Measurements from ENCODE around the gene IRX5. TPM values are rescaled to one million over a fixed set of nuclear protein-coding genes. Genes with fewer than 3 reads are reported as not detected.

The IRX5 gene
- total and polyA plus RNA-seq, 4 donors = 2.1 to 9.5 (median 4.3) TPM

DNA sequence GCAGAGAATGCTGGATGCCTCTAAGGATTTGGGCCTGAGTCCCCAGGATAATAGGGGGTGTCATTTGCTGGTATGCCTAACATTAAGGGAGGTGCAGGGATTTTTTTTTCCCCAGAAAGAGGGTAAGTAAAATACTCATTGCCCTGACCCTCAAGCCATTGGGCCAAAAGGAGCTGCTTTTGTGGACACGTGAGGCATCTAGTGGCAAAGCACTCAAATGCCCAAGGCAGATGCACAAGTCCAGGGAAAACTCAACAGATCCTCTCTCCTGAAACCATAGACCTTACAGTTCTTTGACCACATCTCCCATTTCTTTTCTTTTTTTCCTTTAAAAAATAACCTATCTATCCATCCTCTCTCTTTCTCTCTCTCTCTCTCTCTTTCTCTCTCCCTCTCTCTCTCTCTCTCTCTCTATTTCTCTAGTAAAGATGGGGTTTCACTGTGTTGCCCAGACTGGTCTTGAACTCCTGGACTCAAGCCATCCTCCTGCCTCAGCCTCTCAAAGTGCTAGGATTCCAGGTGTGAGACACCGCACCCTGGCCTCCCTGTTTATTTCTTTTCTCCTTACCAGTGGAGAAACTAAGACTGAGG is 11.8 kb downstream of the IRX5 start:
- WGBS (ENCODE audit: insufficient coverage) = 88% methylated on average over 1 of the region's 2 CpGs
- Histone ChIP-seq H3K27me3 (ENCODE audit: control insufficient read depth, insufficient read depth, low read length) (peaks cover 52% of the 10 kb centered on the region), H3K36me3 (ENCODE audit: control insufficient read depth, insufficient read depth, low read length) (peaks cover 16% of the 10 kb centered on the region), H3K9me3 (ENCODE audit: control insufficient read depth, insufficient read depth, low read length) (no peaks in the 10 kb centered on the region), H3K4me1 (ENCODE audit: control insufficient read depth, insufficient read depth, low read length) (peaks cover 26% of the 10 kb centered on the region), H3K4me3 (ENCODE audit: low read depth, low read length) (no peak overlapping the region), H3K27ac (ENCODE audit: low read depth, low read length) (no peak overlapping the region)
- no peak for DNase-seq (ENCODE audit: low read depth in 4 of 6, low spot score in 6 of 6)

DNA sequence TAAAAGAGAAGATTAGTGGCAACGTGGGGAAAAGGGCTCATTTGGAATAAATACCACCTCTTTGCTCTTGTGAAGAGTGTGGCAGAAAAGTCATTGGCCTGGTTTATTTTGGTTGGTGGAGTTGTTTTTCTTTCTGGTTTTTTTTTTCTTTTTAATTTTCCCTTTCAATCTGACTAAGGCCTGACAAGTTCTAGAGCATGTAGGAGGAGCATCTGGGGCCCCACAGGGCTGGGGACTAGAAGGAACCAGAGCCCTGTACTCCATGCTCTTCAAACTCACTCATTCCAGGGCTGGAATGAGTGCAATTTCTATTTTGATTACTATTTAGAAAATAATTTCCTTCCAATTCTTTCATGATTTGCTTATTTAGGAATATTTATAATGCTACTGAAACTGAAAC is 13.3 kb downstream of the IRX5 start:
- H3K36me3 ChIP-seq (ENCODE audit: control insufficient read depth, insufficient read depth, low read length) = peaks cover 9% of the 10 kb centered on the region

DNA sequence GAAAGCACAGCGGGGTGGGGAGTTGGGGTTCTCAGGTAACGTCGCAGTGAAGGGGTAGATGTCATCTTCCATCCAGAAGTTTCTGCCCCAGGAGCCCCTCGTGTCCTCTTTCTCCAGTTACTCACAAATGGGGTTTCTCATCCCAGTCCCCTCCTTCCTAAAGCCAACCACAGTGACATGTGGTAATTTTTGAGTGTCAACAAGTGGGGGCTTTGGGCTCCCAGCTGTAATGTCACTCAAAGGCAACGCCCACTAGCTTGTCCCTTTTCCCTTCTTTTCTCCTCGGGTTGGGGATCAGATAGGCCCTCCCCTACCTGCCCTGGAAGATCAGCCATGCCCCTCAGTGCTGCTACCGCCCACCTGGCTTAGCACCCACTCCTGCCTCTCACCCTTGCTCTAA is 14.4 kb downstream of the IRX5 start:
- Histone ChIP-seq H3K27ac (ENCODE audit: low read depth, low read length) (no peak overlapping the region), H3K4me3 (ENCODE audit: low read depth, low read length) (no peak overlapping the region), H3K4me1 (ENCODE audit: control insufficient read depth, insufficient read depth, low read length) (peaks cover 2% of the 10 kb centered on the region), H3K9me3 (ENCODE audit: control insufficient read depth, insufficient read depth, low read length) (no peaks in the 10 kb centered on the region), H3K27me3 (ENCODE audit: control insufficient read depth, insufficient read depth, low read length) (peaks cover 26% of the 10 kb centered on the region), H3K36me3 (ENCODE audit: control insufficient read depth, insufficient read depth, low read length) (peaks cover 2% of the 10 kb centered on the region)
- 73% methylated on average over 3 of the region's 7 CpGs for WGBS (ENCODE audit: insufficient coverage)
- no peak for DNase-seq (ENCODE audit: low read depth in 4 of 6, low spot score in 6 of 6)

More for the DNA sequence above, 13.3 kb downstream of the IRX5 start:
- peaks cover 37% of the 10 kb centered on the region for H3K27me3 ChIP-seq (ENCODE audit: control insufficient read depth, insufficient read depth, low read length)
- DNase-seq (ENCODE audit: low read depth in 4 of 6, low spot score in 6 of 6) = no peak
- H3K9me3 ChIP-seq (ENCODE audit: control insufficient read depth, insufficient read depth, low read length) = no peaks in the 10 kb centered on the region
- WGBS (ENCODE audit: insufficient coverage) = no CpG with 5 or more reads among the region's 1 CpG
- peaks cover 11% of the 10 kb centered on the region for H3K4me1 ChIP-seq (ENCODE audit: control insufficient read depth, insufficient read depth, low read length)
- H3K27ac ChIP-seq (ENCODE audit: low read depth, low read length) = no peak overlapping the region
- H3K4me3 ChIP-seq (ENCODE audit: low read depth, low read length) = no peak overlapping the region

DNA sequence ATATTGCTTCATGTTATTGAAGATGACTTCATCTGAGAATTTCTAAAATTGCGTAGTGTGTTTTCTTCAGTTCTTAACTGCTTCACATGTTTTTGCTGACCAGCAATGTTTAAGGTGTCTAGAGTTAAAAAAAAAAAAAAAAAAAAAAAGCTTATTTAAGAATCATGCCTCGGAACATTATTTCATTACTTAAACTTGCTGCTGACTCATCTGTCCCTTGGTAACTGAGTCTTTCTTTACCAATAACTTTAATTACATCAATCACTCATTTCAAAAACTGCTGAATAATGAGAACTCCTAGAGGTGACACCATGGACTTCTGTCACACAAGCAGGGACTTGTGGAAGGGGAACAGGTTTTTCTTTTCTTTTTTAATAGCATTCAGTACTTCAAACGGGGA is 16.2 kb downstream of the IRX5 start:
- Histone ChIP-seq H3K4me3 (ENCODE audit: low read depth, low read length) (no peak overlapping the region), H3K4me1 (ENCODE audit: control insufficient read depth, insufficient read depth, low read length) (no peaks in the 10 kb centered on the region)
- no CpG with 5 or more reads among the region's 3 CpGs for WGBS (ENCODE audit: insufficient coverage)

DNA sequence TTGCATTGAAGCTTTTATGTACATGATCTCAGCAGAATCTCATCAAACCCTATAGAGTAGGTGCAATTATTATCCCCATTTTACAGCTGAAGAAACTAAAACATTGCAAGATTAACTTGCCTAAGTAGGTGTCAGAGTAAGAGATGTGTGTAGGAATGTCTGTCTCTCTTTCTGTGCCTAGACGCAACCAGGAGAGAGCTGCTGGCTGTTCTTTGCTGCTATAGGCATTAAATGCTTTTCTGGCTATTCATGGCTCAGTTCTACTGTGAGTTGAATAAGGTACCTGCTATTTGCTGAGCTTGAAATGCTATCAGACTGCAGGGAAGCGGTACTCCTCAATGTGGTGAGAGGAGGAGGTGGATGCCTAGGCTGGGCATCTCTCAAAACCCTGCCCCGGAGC is 17.0 kb downstream of the IRX5 start:
- H3K27ac ChIP-seq (ENCODE audit: low read depth, low read length) = no peak overlapping the region
- H3K36me3 ChIP-seq (ENCODE audit: control insufficient read depth, insufficient read depth, low read length) = no peaks in the 10 kb centered on the region
- no peak for DNase-seq (ENCODE audit: low read depth in 4 of 6, low spot score in 6 of 6)
- H3K4me1 ChIP-seq (ENCODE audit: control insufficient read depth, insufficient read depth, low read length) = no peaks in the 10 kb centered on the region
- WGBS (ENCODE audit: insufficient coverage) = 94% methylated on average over 2 of the region's 3 CpGs
- H3K4me3 ChIP-seq (ENCODE audit: low read depth, low read length) = no peak overlapping the region
- H3K27me3 ChIP-seq (ENCODE audit: control insufficient read depth, insufficient read depth, low read length) = peaks cover 4% of the 10 kb centered on the region
- H3K9me3 ChIP-seq (ENCODE audit: control insufficient read depth, insufficient read depth, low read length) = no peaks in the 10 kb centered on the region

More for the DNA sequence above, 16.2 kb downstream of the IRX5 start:
- H3K27me3 ChIP-seq (ENCODE audit: control insufficient read depth, insufficient read depth, low read length) = peaks cover 9% of the 10 kb centered on the region
- H3K9me3 ChIP-seq (ENCODE audit: control insufficient read depth, insufficient read depth, low read length) = no peaks in the 10 kb centered on the region
- no peak overlapping the region for H3K27ac ChIP-seq (ENCODE audit: low read depth, low read length)
- H3K36me3 ChIP-seq (ENCODE audit: control insufficient read depth, insufficient read depth, low read length) = no peaks in the 10 kb centered on the region
- no peak for DNase-seq (ENCODE audit: low read depth in 4 of 6, low spot score in 6 of 6)

DNA sequence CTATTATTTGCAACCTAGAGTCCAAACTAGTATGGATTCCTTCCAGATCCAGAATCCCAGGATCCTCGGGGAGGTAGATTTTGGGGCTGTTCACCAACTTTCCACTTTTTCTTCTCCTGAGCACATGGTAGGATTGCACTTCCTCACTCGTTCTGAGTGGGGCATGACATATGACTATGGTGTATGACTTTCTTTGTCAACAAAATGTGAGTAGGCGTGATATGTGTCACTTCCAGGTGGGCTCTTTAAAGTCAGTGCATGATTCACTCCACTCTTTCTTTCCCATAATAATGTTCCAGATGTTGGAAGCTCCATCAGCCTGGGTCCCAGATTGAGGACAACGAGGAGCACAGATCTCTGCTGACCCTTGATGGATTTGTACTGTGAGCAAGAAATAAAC is 21.5 kb downstream of the IRX5 start:
- Histone ChIP-seq H3K27me3 (ENCODE audit: control insufficient read depth, insufficient read depth, low read length) (no peaks in the 10 kb centered on the region), H3K4me1 (ENCODE audit: control insufficient read depth, insufficient read depth, low read length) (no peaks in the 10 kb centered on the region)
- DNase-seq (ENCODE audit: low read depth in 4 of 6, low spot score in 6 of 6) = no peak

DNA sequence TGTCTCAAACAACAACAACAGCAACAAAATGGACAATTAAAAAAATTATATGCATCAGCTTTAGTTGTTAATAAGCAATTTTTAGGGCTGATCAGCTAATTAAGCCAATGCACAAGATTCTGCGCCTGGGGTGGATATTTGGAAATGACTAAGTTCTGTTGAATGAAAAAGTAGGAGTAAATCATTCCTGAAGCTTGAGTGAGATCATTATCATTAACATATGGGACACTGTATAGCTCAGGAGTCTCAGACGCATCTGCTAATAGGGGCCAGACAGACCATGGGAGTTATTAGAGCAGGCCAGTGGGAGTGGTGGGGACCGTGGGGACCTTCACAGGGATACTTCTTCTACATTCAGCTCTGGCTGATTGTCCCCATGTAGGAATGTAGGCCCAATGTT is 22.8 kb downstream of the IRX5 start:
- H3K4me1 ChIP-seq (ENCODE audit: control insufficient read depth, insufficient read depth, low read length) = no peaks in the 10 kb centered on the region
- no peak overlapping the region for H3K4me3 ChIP-seq (ENCODE audit: low read depth, low read length)
- H3K9me3 ChIP-seq (ENCODE audit: control insufficient read depth, insufficient read depth, low read length) = no peaks in the 10 kb centered on the region
- WGBS (ENCODE audit: insufficient coverage) = 86% methylated on average over 1 of the region's 3 CpGs
- H3K27ac ChIP-seq (ENCODE audit: low read depth, low read length) = no peak overlapping the region
- no peak for DNase-seq (ENCODE audit: low read depth in 4 of 6, low spot score in 6 of 6)
- no peaks in the 10 kb centered on the region for H3K36me3 ChIP-seq (ENCODE audit: control insufficient read depth, insufficient read depth, low read length)
- H3K27me3 ChIP-seq (ENCODE audit: control insufficient read depth, insufficient read depth, low read length) = no peaks in the 10 kb centered on the region

More for the DNA sequence above, 21.5 kb downstream of the IRX5 start:
- Histone ChIP-seq H3K27ac (ENCODE audit: low read depth, low read length) (no peak overlapping the region), H3K9me3 (ENCODE audit: control insufficient read depth, insufficient read depth, low read length) (no peaks in the 10 kb centered on the region), H3K36me3 (ENCODE audit: control insufficient read depth, insufficient read depth, low read length) (no peaks in the 10 kb centered on the region), H3K4me3 (ENCODE audit: low read depth, low read length) (no peak overlapping the region)
- no CpG with 5 or more reads among the region's 4 CpGs for WGBS (ENCODE audit: insufficient coverage)

DNA sequence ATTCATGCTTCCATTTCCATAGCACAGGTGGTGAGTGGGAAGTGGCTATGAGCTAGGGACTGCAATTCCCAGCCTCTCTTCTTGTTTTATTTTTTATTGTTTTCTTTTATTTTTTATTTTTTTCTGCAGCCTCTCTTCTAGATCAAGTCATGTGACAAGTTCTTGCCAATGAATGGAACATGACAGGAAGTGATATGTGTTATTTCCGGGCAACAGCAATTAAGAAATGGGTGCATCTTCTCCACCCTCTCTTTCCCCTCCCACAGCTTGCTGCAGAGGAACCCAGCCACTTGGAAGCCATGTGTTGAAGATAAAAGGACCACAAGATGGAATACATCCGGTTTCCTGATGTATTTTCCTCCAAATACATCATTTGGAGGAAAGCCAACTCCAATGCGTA is 23.6 kb downstream of the IRX5 start:
- Histone ChIP-seq H3K27ac (ENCODE audit: low read depth, low read length) (no peak overlapping the region), H3K4me1 (ENCODE audit: control insufficient read depth, insufficient read depth, low read length) (no peaks in the 10 kb centered on the region), H3K27me3 (ENCODE audit: control insufficient read depth, insufficient read depth, low read length) (no peaks in the 10 kb centered on the region), H3K9me3 (ENCODE audit: control insufficient read depth, insufficient read depth, low read length) (no peaks in the 10 kb centered on the region), H3K4me3 (ENCODE audit: low read depth, low read length) (no peak overlapping the region), H3K36me3 (ENCODE audit: control insufficient read depth, insufficient read depth, low read length) (no peaks in the 10 kb centered on the region)
- WGBS (ENCODE audit: insufficient coverage) = no CpG with 5 or more reads among the region's 3 CpGs
- no peak for DNase-seq (ENCODE audit: low read depth in 4 of 6, low spot score in 6 of 6)

DNA sequence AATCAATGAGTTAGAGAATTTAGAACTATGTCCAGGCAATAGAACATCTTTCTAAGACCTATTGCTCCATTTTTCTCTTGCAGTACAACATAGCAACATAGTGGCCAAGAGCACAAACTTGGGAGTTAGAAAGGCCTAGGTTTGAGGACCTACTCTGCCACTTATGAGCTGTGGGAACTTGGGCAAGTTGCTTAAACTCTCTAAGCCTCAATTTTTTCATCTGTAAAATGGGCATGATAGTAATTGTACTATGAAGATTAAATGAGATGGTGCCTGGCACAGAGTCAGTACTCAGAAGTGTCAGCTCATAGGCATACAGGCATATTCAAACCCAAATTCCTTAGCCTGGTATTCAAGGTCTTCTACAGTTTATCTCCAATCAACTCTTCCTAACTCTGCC is 25.1 kb downstream of the IRX5 start:
- H3K9me3 ChIP-seq (ENCODE audit: control insufficient read depth, insufficient read depth, low read length) = no peaks in the 10 kb centered on the region
- H3K27ac ChIP-seq (ENCODE audit: low read depth, low read length) = no peak overlapping the region
- H3K27me3 ChIP-seq (ENCODE audit: control insufficient read depth, insufficient read depth, low read length) = no peaks in the 10 kb centered on the region
- no peak overlapping the region for H3K4me3 ChIP-seq (ENCODE audit: low read depth, low read length)
- H3K36me3 ChIP-seq (ENCODE audit: control insufficient read depth, insufficient read depth, low read length) = no peaks in the 10 kb centered on the region
- no peaks in the 10 kb centered on the region for H3K4me1 ChIP-seq (ENCODE audit: control insufficient read depth, insufficient read depth, low read length)
- DNase-seq (ENCODE audit: low read depth in 4 of 6, low spot score in 6 of 6) = no peak

DNA sequence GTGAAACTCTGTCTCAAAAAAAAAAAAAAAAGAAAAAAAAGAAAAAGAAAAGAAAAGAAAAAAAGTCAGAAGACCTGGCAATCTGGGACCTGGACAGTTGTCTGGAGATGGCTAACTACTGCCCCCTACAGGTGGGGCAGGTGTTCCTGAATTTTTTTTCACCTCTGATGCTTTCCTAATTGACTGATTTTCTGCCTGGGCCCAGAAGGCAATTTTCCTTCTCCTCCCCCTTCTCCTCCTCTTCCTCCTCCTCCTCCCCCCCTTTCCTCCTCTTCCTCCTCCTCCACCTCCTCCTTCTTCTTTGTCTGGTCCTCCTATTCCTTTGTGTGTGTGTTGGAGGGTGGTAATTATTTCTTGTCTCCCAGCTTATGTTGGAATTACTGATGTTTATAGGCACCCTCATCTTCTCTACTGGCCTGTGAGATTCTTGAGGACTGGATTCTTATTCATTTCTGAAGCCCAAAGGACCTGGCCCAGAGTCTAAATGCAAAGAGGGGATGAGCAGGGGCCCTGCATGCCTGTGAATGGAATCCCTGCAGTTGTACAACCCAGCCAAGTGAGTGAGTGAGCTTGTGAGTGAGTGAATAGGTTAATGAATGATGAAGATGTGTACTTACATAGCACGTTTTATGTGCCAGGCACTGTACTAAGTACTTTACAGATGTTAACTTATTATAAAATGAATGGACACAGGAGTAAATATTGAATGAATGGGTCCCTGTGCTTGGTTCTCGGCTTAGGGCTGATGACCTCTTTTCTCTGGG is 26.9 kb downstream of the IRX5 start:
- Histone ChIP-seq H3K36me3 (ENCODE audit: control insufficient read depth, insufficient read depth, low read length) (no peaks in the 10 kb centered on the region), H3K9me3 (ENCODE audit: control insufficient read depth, insufficient read depth, low read length) (no peaks in the 10 kb centered on the region), H3K27me3 (ENCODE audit: control insufficient read depth, insufficient read depth, low read length) (no peaks in the 10 kb centered on the region), H3K4me3 (ENCODE audit: low read depth, low read length) (no peak overlapping the region), H3K27ac (ENCODE audit: low read depth, low read length) (no peak overlapping the region), H3K4me1 (ENCODE audit: control insufficient read depth, insufficient read depth, low read length) (no peaks in the 10 kb centered on the region)
- no peak for DNase-seq (ENCODE audit: low read depth in 4 of 6, low spot score in 6 of 6)
- WGBS (ENCODE audit: insufficient coverage) = 86% methylated on average over 1 of the region's 2 CpGs
